K562 (cell line): ENCODE measurements around the gene EFCAB5. TPM values are rescaled to one million over a fixed set of nuclear protein-coding genes. Genes with fewer than 3 reads are reported as not detected.
A peak's percentile ranks its signal among the peaks of the same experiment; 100 is the strongest.

Experiments used
- CBX8 ChIP-seq: fragments of 200-600 bp; sonication (generic); IDR thresholded peaks from 2 replicates; pipeline ENCODE4 v1.6.1; 2012; ENCODE audit warnings: borderline replicate concordance, mixed run types, low read depth, mild to moderate bottlenecking, moderate library complexity, mixed read lengths, low read length, control low read depth, inconsistent platforms; ENCODE audit not compliant: poor library complexity, severe bottlenecking; ENCODE audit errors: extremely low read depth
- CREB5 ChIP-seq: fragments of 250-450 bp; sonication (Bioruptor Pico); IDR thresholded peaks from 2 replicates; pipeline ENCODE4 v1.5.0; 2020; ENCODE audit warnings: mild to moderate bottlenecking
- EP300 ChIP-seq: IDR thresholded peaks from 2 replicates; pipeline ENCODE4 v1.6.1; 2012; ENCODE audit warnings: low read length, improper control_type of control experiment
- ETV5 ChIP-seq: sonication (generic); formaldehyde crosslinking; IDR thresholded peaks from 2 replicates; pipeline ENCODE4 v1.4.0; 2020; ENCODE audit warnings: low read depth, mild to moderate bottlenecking, missing genetic modification reagents
- HNRNPLL ChIP-seq: fragments of 200-400 bp; formaldehyde crosslinking; IDR thresholded peaks from 2 replicates; pipeline ENCODE4 v1.6.1; 2017; ENCODE audit warnings: low read length, low read depth, mild to moderate bottlenecking; ENCODE audit not compliant: poor library complexity, severe bottlenecking
- MEIS2 ChIP-seq: fragments of 450-650 bp; IDR thresholded peaks from 2 replicates; pipeline ENCODE4 v1.6.1; 2014; ENCODE audit warnings: mild to moderate bottlenecking; ENCODE audit not compliant: partially characterized antibody
- NONO ChIP-seq, 2 experiments: fragments of 200-400 bp in 1 of 2; fragments of 450-650 bp in 1 of 2; formaldehyde crosslinking in 1 of 2; IDR thresholded peaks; 2 replicates each; pipeline ENCODE4 v1.6.1; 2017; ENCODE audit warnings: low read depth in 2 of 2, mild to moderate bottlenecking in 2 of 2, moderate library complexity in 2 of 2, low read length in 1 of 2
- PBX2 ChIP-seq, 2 experiments: IDR thresholded peaks in 1 of 2; conservative IDR thresholded peaks in 1 of 2; 2 replicates each; pipeline ENCODE4 v1.6.1; 2016; ENCODE audit warnings: low read depth in 2 of 2, mild to moderate bottlenecking in 1 of 2, missing compliant biosample characterization in 1 of 2, missing genetic modification characterization in 1 of 2, moderate library complexity in 1 of 2
- PHF20 ChIP-seq: fragments of 450-650 bp; IDR thresholded peaks from 2 replicates; pipeline ENCODE4 v1.6.1; 2018; ENCODE audit not compliant: partially characterized antibody
- RHOXF2B ChIP-seq: fragments of 250-450 bp; sonication (Bioruptor Pico); conservative IDR thresholded peaks from 2 replicates; pipeline ENCODE4 v1.5.1; 2021
- TAF1 ChIP-seq: IDR thresholded peaks from 2 replicates; pipeline ENCODE4 v1.6.1; 2011; ENCODE audit warnings: mild to moderate bottlenecking, low read length, moderate library complexity; ENCODE audit not compliant: insufficient read depth, control insufficient read depth, severe bottlenecking; ENCODE audit errors: extremely low read depth
- TARDBP ChIP-seq: fragments of 450-650 bp; IDR thresholded peaks from 2 replicates; pipeline ENCODE4 v1.6.1; 2016
- TBP ChIP-seq: optimal IDR thresholded peaks from 2 replicates; pipeline ENCODE3; 2011; ENCODE audit warnings: low read depth, low read length, improper control_type of control experiment
- TOE1 ChIP-seq, 2 experiments: fragments of 450-650 bp in 1 of 2; sonication (generic) in 1 of 2; formaldehyde crosslinking in 1 of 2; IDR thresholded peaks; 2 replicates each; pipeline versions ENCODE4 v1.7.1 to v1.8.0; 2016 to 2022; ENCODE audit warnings: borderline replicate concordance in 2 of 2, mild to moderate bottlenecking in 2 of 2, antibody characterized with exemption in 1 of 2, inconsistent platforms in 1 of 2, low read depth in 1 of 2, missing genetic modification reagents in 1 of 2, moderate library complexity in 1 of 2
- ZKSCAN1 ChIP-seq: fragments of 150-350 bp; IDR thresholded peaks from 2 replicates; pipeline ENCODE4 v1.6.1; 2016; ENCODE audit warnings: low read depth, low read length
- ZNF561 ChIP-seq: fragments of 450-650 bp; formaldehyde crosslinking; conservative IDR thresholded peaks from 2 replicates; pipeline ENCODE4 v1.4.0; 2020; ENCODE audit warnings: mild to moderate bottlenecking, moderate library complexity
- ZZZ3 ChIP-seq: fragments of 450-650 bp; IDR thresholded peaks from 2 replicates; pipeline ENCODE4 v1.6.1; 2016; ENCODE audit warnings: antibody characterized with exemption, mild to moderate bottlenecking, moderate library complexity
- polyA plus RNA-seq, 8 experiments: library from polyadenylated mRNA; depleted of rRNA in 4 of 8; stranded (reverse) in 5 of 8; unstranded in 3 of 8; fragments of >200 nt; fragmentation: Nextera tagmentation in 2 of 8; fragmentation: Illumina TruSeq in 1 of 8; extraction: Ambion mirVana in 2 of 8; extraction: Trizol in 1 of 8; gene quantifications; 2 replicates each; pipeline versions ENCODE4 v1.2.1 to v1.2.3, GENCODE V29; 2011 to 2014; ENCODE audit warnings: inconsistent platforms in 1 of 8, missing spikeins in 1 of 8
- total RNA-seq, 7 experiments: library from RNA; depleted of rRNA in 6 of 7; stranded (reverse); fragments of >200 nt in 6 of 7; fragmentation: Illumina TruSeq in 2 of 7; extraction: Trizol in 2 of 7; gene quantifications; 2 replicates each; pipeline versions ENCODE4 v1.2.1 to v1.2.3, GENCODE V29; 2011 to 2021; ENCODE audit warnings: low replicate concordance in 1 of 7
- TF ChIP-seq, protein P1 (sequence below): fragments of 250-450 bp; sonication (Bioruptor Pico); IDR thresholded peaks from 2 replicates; pipeline ENCODE4 v1.4.0; 2020
- TF ChIP-seq, protein P2 (sequence below): fragments of 250-450 bp; sonication (Bioruptor Pico); IDR thresholded peaks from 2 replicates; pipeline ENCODE4 v1.4.0; 2020; ENCODE audit warnings: borderline replicate concordance

The EFCAB5 gene
- total and polyA plus RNA-seq, 9 of the 15 experiments (the other 6 are each of a cell fraction or from before 2014, with no cell fraction given), result 0.06 to 0.11 TPM; not detected in 7

- TF ChIP-seq TARDBP, result no peak
- no peak for TF ChIP-seq ZZZ3
- TF ChIP-seq HNRNPLL, result peak; percentile 64
- TF ChIP-seq ZKSCAN1, result no peak
- no peak for TF ChIP-seq ZNF561
- no peak for TF ChIP-seq NONO (IDR thresholded peaks at IDR 0.05; ENCODE audit: low read depth in 2 of 2, low read length in 1 of 2)
- 0 out of 2 replicates have a peak, but pooled peaks have one; percentile 13 for TF ChIP-seq PBX2 (CRISPR knock-in tag; IDR thresholded peaks at IDR 0.05; ENCODE audit: low read depth)
- no peak for TF ChIP-seq PBX2 (tag; conservative IDR thresholded peaks at IDR 0.05; ENCODE audit: low read depth)
- no peak for TF ChIP-seq CREB5
- TF ChIP-seq RHOXF2B (CRISPR knock-in tag), result no peak
- peak; percentile 70 for TF ChIP-seq TAF1
- TF ChIP-seq, protein P1, sequence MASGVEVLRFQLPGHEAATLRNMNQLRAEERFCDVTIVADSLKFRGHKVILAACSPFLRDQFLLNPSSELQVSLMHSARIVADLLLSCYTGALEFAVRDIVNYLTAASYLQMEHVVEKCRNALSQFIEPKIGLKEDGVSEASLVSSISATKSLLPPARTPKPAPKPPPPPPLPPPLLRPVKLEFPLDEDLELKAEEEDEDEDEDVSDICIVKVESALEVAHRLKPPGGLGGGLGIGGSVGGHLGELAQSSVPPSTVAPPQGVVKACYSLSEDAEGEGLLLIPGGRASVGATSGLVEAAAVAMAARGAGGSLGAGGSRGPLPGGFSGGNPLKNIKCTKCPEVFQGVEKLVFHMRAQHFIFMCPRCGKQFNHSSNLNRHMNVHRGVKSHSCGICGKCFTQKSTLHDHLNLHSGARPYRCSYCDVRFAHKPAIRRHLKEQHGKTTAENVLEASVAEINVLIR, result no peak
- peak; percentile 72 for TF ChIP-seq MEIS2
- no peak for TF ChIP-seq CBX8
- TF ChIP-seq EP300, result no peak
- TF ChIP-seq, protein P2, sequence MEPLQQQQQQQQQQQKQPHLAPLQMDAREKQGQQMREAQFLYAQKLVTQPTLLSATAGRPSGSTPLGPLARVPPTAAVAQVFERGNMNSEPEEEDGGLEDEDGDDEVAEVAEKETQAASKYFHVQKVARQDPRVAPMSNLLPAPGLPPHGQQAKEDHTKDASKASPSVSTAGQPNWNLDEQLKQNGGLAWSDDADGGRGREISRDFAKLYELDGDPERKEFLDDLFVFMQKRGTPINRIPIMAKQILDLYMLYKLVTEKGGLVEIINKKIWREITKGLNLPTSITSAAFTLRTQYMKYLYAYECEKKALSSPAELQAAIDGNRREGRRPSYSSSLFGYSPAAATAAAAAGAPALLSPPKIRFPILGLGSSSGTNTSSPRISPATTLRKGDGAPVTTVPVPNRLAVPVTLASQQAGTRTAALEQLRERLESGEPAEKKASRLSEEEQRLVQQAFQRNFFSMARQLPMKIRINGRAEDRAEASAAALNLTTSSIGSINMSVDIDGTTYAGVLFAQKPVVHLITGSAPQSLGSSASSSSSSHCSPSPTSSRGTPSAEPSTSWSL, result no peak
- no peak for TF ChIP-seq ETV5 (CRISPR knock-in tag)
- peak; percentile 30; the same call in 1 of the 2 replicates for TF ChIP-seq TOE1 (IDR thresholded peaks at IDR 0.05; ENCODE audit: borderline replicate concordance)
- no peak for TF ChIP-seq TOE1 (CRISPR knock-in tag; IDR thresholded peaks at IDR 0.05; ENCODE audit: borderline replicate concordance, low read depth)
- TF ChIP-seq TBP, result no peak
- TF ChIP-seq PHF20, result peak; percentile 65
Observed at GRCh38 chr17:29929533-29930408, 11.7 kb upstream of the EFCAB5 start, which contains the start of gene SSH2 (continued).
